Measurements from ENCODE around the gene CAPN12. TPM values are rescaled to one million over a fixed set of nuclear protein-coding genes. Genes with fewer than 3 reads are reported as not detected.

CAPN12 gene
- polyA plus RNA-seq, 3 donors: 1.8 TPM; not detected in 2

GRCh38 chr19:38692458-38693379 is 51.6 kb downstream of the CAPN12 start:
- peak overlapping the region; percentile 50 for H3K4me2 ChIP-seq (replicated peaks; ENCODE audit: extremely low read depth, low read length, poor library complexity, severe bottlenecking)
- H3K27ac ChIP-seq (ENCODE audit: low read depth in 1 of 2, low read length in 2 of 2): peak overlapping the region; percentile 63 to 79
- peak overlapping the region; percentile 19 to 24 for H3K4me3 Mint-ChIP-seq
- peaks cover 16 to 28% of the 10 kb centered on the region in 2 donors for H3K36me3 Mint-ChIP-seq
- TF ChIP-seq CTCF (IDR thresholded peaks at IDR 0.05): no peak
- H2AFZ ChIP-seq (ENCODE audit: insufficient read depth, low read depth, low read length, poor library complexity, severe bottlenecking): no peak overlapping the region
- peaks cover 84% of the 10 kb centered on the region for H3K4me1 Mint-ChIP-seq
- H3K4me1 ChIP-seq (ENCODE audit: control insufficient read depth in 1 of 2, insufficient read depth in 2 of 2, low read length in 2 of 2): peaks cover 73 to 81% of the 10 kb centered on the region in 2 donors
- no peaks in the 10 kb centered on the region for H3K27me3 Mint-ChIP-seq (ENCODE audit: low read depth in 3 of 3)
- peak overlapping the region in 1 of 3 experiments; percentile 52 for H3K4me3 ChIP-seq (replicated peaks in 1 of 3; ENCODE audit: low read depth in 2 of 3, low read length in 3 of 3)
- peaks cover 53% of the 10 kb centered on the region for H4K20me1 ChIP-seq (ENCODE audit: insufficient read depth, low read length)
- peaks cover 0 to 2% (median 0%) of the 10 kb centered on the region in 7 donors for H3K9me3 Mint-ChIP-seq
- H3K79me2 ChIP-seq (ENCODE audit: insufficient read depth, low read length): peaks cover 97% of the 10 kb centered on the region
- no peaks in the 10 kb centered on the region for H3K9me3 ChIP-seq (replicated peaks in 1 of 2; ENCODE audit: control insufficient read depth in 1 of 2, insufficient read depth in 1 of 2, low read length in 2 of 2)
- intact Hi-C loops (cut with micrococcal nuclease): loop anchor here in 1 of 2 donors (5.0 kb wide), 1 partner anchor 35 kb away; no protein-coding TSS in a partner anchor
- WGBS (ENCODE audit: insufficient coverage): 62% methylated on average over 12 of the region's 25 CpGs
- H3K27me3 ChIP-seq (ENCODE audit: control insufficient read depth in 2 of 2, insufficient read depth in 2 of 2, low read length in 2 of 2): no peaks in the 10 kb centered on the region
- H3K36me3 ChIP-seq (replicated peaks in 1 of 2; ENCODE audit: control insufficient read depth in 1 of 2, insufficient read depth in 2 of 2, low read length in 2 of 2): peaks cover 0 to 13% of the 10 kb centered on the region in 2 donors
- peak overlapping the region; percentile 71 to 96 (median 79) for H3K27ac Mint-ChIP-seq
- DNase-seq: no peak
- peak overlapping the region; percentile 40 for H3K9ac ChIP-seq (ENCODE audit: insufficient read depth, low read length, poor library complexity, severe bottlenecking)

GRCh38 chr19:38691938-38692457 is 52.3 kb downstream of the CAPN12 start:
- Histone ChIP-seq H3K27ac (ENCODE audit: low read depth in 1 of 2, low read length in 2 of 2) (peak overlapping the region; percentile 27 to 79), H3K27me3 (ENCODE audit: control insufficient read depth in 2 of 2, insufficient read depth in 2 of 2, low read length in 2 of 2) (no peaks in the 10 kb centered on the region), H3K4me3 (replicated peaks in 1 of 3; ENCODE audit: low read depth in 2 of 3, low read length in 3 of 3) (no peak overlapping the region), H3K9ac (ENCODE audit: insufficient read depth, low read length, poor library complexity, severe bottlenecking) (no peak overlapping the region), H3K4me1 (ENCODE audit: control insufficient read depth in 1 of 2, insufficient read depth in 2 of 2, low read length in 2 of 2) (peaks cover 78 to 88% of the 10 kb centered on the region in 2 donors), H3K36me3 (replicated peaks in 1 of 2; ENCODE audit: control insufficient read depth in 1 of 2, insufficient read depth in 2 of 2, low read length in 2 of 2) (peaks cover 0 to 6% of the 10 kb centered on the region in 2 donors), H3K79me2 (ENCODE audit: insufficient read depth, low read length) (peaks cover 97% of the 10 kb centered on the region), H2AFZ (ENCODE audit: insufficient read depth, low read depth, low read length, poor library complexity, severe bottlenecking) (no peak overlapping the region), H4K20me1 (ENCODE audit: insufficient read depth, low read length) (peaks cover 46% of the 10 kb centered on the region), H3K9me3 (replicated peaks in 1 of 2; ENCODE audit: control insufficient read depth in 1 of 2, insufficient read depth in 1 of 2, low read length in 2 of 2) (no peaks in the 10 kb centered on the region), H3K4me2 (replicated peaks; ENCODE audit: extremely low read depth, low read length, poor library complexity, severe bottlenecking) (no peak overlapping the region)
- TF ChIP-seq CTCF (IDR thresholded peaks at IDR 0.05): no peak
- Mint-ChIP-seq H3K27me3 (ENCODE audit: low read depth in 3 of 3) (no peaks in the 10 kb centered on the region), H3K27ac (peak overlapping the region in 6 of 7 donors; percentile 3 to 86 (median 68)), H3K36me3 (peaks cover 19 to 28% of the 10 kb centered on the region in 2 donors), H3K4me3 (no peak overlapping the region), H3K9me3 (peaks cover 0 to 2% (median 0%) of the 10 kb centered on the region in 7 donors), H3K4me1 (peaks cover 90% of the 10 kb centered on the region)
- intact Hi-C loops (cut with micrococcal nuclease): loop anchor here in 1 of 2 donors (5.0 kb wide), 1 partner anchor 35 kb away; no protein-coding TSS in a partner anchor
- WGBS (ENCODE audit: insufficient coverage): 82% methylated on average over 14 of the region's 15 CpGs
- no peak for DNase-seq
